T-helper 2 cell treated with Interferon-gamma antibody and Interleukin-4, amounts not matched to agents 100 ng/mL and 5 ng/mL, for 36 hours (primary cell): ENCODE results near the gene PLB1. TPM values are rescaled to one million over a fixed set of nuclear protein-coding genes. Genes with fewer than 3 reads are reported as not detected.

ENCODE experiments used
- intact Hi-C: fragments of 100-400 bp; cut with micrococcal nuclease; formaldehyde crosslinking; loops from one replicate; pipeline ENCODE4 v1.15.1; 2023
- total RNA-seq: library from RNA; stranded (reverse); gene quantifications from 2 replicates; pipeline ENCODE4 v1.2.3, GENCODE V29; 2022

Gene PLB1
- total RNA-seq: 2.0 TPM in 2 replicates

DNA sequence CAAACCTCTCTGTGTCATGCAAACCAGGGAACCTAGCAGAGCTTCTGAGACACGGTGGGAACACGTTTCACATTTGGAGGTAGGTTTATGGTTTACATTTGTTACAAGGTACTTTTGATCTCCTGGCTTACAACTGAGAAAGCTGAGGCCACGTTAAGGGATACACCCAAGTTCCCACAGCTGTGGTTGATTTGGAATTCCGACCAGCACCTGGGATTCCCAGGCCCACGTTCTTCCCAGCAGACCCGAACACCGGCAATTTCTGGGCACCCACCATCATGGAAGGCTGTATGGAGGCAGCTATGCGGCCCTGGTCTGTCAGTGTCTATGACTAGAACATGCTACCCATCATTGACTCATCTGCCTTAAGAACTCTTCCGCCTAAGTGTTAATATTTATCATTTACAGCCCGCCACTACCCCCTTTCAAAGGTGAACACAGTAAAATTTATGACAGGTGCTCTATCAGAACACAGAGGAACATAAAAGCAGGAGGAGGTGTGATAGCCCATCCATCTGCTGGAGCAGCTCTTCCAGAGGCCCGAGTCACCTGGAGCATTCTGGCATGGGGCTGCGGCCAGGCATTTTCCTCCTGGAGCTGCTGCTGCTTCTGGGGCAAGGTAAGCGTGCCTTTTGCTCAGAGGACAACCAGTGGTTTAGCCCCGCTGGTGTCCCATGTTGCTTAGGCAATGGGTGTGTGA, at the start of gene PLB1:
TSS of gene PLB1 (plus strand) at position 510 of the 700 bp plus-strand sequence. CDS start at position 565, 55 bp downstream.
- intact Hi-C loops: no loop called here

DNA sequence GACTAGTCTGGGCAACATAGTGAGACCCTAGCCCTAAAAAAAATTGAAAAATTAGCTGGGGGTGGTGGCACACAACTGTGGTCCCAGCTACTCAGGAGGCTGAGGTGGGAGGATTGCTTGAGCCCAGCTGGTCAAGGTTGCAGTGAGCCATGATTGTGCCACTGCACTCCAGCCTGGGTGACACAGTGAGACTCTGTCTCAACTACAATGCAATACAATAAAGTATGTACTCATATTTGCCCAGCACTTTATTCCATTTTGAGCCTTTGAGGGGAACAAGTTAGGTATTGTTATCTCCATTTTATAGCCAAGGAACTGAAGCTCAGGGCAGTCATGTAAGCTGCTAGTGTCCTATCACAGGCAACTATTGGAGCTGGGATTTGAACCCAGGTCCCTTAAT, 49.3 kb upstream of the PLB1 start:
- intact Hi-C loops: no loop called here

GRCh38 chr2:28447086-28447485, 48.8 kb upstream of the PLB1 start:
- intact Hi-C loops: no loop called here

DNA sequence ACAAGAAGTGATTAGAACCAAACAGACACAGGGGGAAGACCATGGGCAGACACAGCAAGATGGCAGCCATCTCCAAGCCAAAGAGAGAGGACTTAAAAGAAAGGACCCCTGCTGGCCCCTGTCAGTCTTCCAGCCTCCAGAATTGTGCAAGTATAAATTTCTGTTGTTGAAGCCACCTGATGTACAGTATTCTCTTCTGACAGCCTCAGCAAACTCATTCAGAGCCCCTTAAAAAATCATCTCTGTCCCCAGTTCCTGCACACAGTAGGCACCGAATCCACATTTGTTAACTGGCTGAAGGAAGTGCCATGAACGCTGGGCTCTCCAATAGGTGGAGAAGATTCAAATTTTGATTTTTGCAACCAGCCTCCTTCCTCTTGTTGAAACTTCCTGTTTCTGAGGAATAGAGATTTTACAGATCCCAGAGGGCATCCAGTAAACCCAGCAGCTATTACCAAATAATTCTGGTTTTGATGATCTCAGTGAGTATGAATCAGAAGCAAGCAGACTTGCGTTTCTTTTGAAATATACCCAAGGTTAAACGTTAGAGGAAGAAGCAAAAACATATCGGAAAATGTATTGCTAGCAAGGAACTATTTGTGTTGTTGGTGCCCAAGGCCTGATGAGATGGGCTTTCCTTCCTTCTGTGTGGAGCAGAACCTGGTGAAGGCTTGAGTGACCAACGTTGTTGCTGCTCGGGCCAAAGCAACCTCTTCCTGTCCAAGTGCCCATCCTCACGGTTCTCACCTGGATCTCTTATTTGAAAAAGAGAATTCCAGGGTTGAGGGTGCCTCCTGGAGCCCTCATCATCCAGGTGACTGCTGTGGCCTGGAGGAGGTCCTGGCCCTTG, 47.7 kb upstream of the PLB1 start:
- intact Hi-C loops: no loop called here

GRCh38 chr2:28448793-28449100, 47.1 kb upstream of the PLB1 start:
- intact Hi-C loops: no loop called here

DNA sequence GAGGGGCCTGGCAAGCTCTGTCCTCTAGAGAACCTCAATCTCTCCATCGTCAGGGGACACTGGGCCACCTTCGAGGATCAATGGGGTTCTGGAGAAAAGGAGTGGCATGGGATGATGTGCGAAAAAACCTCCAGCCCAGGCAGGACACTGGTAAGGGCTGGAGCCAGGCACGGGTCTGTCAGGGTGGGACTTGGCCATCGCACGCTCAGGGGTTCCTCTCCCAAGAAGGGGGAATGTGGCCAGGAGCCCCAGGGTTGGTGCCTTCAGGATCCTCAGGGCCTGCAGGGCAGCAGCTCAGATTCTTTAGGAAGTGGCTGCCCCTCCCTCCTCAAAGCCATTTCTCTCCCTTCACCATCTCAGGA, 46.8 kb upstream of the PLB1 start:
- intact Hi-C loops: no loop called here

GRCh38 chr2:28449488-28450395, 46.1 kb upstream of the PLB1 start:
- intact Hi-C loops: loop anchor here (1.0 to 10.0 kb wide), 2 partner anchors 39 to 295 kb away; no protein-coding TSS in a partner anchor

DNA sequence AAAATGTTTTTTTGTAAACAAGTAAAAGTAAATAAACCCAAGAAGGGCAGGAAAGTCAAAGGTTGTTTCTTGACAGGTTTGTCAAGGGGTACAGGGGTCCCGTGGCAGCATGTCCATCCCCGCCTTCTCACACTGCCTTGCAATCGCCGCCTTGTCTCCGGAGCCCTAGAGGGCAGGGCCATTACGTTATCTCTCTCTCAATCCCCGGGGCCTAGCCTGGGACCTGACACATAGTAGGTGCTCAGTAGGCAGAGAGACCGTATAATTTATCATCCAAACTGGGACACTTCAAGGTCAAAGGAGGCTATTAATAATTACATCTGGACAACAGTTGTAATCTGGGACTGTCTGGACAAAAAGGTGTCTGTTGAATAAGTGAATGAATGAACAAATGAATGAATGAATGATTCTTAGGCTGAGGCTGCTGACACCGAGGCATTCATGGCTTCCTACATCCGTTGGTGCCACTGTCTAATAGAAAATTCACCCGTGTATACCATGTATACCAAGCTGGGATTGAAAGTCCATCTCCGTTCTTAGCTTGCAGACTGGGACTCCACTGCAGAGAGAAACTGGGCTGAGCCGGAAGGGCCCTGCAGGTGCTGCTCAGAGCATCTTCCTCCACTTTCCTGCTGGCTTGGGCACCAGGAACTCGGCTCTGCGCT, 44.8 kb upstream of the PLB1 start:
- intact Hi-C loops: loop anchor here (1.0 to 10.0 kb wide), 2 partner anchors 41 to 296 kb away; no protein-coding TSS in a partner anchor

- intact Hi-C loops: loop anchor here (1.0 to 10.0 kb wide), 4 partner anchors 60 to 749 kb away; partner anchors contain the start of gene FOSL2
Observed at GRCh38 chr2:28451793-28452533, 43.9 kb upstream of the PLB1 start.

DNA sequence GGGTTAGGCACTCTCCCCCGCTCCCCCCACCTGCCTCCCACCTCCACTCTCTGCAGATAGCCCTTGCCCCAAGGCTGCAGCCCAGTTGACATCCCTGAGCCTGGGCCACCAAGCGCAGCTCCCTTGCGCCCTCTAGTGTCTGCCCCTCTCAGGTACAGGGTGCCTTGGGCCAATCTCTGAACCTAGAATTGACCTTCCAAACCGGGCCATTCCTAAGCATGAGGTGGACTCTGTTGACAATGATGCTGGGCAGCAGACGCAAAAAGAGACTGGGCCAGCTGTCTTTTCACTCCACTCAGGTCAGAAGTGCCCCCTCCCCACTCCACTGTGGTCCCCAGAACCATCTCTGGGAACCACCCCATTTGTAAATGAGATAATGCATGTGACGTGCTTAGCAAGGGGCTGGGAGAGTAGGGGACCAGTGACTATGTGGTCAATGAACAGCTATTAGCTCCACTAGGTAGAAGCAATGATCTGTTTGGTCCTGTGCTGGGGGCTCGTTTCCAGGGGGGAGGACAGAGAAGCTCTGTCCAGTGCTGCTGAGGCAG, 43.3 kb upstream of the PLB1 start:
- intact Hi-C loops: loop anchor here (1.0 to 10.0 kb wide), 4 partner anchors 60 to 749 kb away; partner anchors contain the start of gene FOSL2

DNA sequence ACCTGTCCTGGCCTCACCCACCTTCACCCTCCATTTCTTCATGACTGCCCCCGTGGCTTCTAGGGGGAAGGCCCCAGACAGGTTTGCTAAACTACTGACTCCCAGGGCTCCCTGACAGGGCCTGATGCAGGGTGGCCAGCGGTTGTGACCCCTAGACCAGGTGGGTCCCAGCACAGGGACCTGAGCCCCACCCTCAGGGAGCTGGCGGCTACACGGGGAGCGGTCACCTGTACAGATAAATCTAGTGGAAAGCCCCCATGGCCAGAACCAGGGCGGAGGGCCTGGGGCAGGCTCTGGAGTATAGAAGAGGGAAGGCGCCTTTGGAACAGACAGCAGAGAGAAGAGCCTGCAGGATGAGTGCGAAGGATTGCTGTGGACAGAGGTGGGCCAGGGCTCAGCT, 42.5 kb upstream of the PLB1 start:
- intact Hi-C loops: loop anchor here (10.0 kb wide), 1 partner anchor 299 kb away; no protein-coding TSS in a partner anchor

DNA sequence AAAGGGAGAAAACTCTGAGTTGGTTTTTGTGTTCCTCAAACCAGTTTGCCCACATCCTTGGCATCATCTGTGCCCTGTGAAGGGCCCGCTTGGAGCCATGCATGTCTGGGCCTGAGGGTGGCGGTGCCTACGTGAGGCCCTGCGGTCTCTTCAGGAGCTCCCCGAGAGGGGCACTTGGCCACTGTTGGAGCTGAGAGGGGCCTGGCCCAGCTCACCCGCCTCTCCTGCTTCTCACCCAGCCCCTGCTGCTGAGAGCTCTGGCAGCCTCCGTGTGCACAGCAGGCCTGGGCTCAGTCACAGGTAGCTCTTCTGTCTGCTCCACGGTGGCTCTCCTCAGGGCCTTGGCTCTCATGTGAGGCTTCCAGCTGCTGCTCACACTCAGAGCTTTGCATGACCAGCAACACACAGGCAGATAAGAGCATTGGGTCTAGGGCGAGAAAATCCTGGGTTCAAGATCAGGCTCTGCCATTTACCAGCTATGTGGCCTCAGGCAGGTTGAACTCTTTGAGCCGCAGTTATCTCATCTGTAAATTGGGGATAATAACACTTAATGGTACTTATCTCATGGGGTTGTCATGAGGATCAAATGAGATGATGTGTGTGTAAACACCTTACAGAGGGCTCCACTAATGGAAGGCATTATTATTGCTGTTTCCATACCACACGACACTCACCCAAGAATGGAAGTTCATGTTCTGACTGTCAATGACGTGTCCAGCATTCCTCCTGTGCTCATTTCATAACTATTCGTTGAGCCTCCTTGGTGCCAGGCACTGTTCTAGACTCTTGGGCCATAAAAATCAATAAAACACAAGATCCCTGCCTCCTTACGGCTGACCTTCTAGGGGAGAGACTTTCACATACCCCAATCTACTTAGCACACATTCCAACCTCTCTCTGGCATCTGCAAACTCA, 41.6 kb upstream of the PLB1 start:
- intact Hi-C loops: loop anchor here (10.0 kb wide), 1 partner anchor 299 kb away; no protein-coding TSS in a partner anchor

DNA sequence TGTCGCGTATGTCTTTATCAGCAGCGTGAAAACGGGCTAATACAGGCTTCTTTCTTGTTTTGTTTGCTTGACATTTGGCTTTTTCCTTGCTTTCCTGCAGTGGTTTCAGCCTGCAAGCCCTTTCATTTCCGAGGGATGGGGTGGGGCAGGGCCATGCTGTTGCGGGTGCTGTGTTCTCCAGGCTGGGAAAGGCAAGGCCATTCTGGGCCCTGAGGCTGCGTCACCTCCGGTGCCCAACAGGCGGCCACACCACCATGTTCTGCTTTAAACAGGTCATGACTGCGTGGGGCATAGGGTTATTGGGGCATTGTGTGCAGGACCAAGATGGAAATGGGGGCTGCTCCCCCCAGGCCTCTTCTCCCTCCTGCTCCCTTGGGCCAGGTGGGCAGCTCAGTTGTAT, 38.6 kb upstream of the PLB1 start:
- intact Hi-C loops: loop anchor here (10.0 kb wide), 1 partner anchor 302 kb away; no protein-coding TSS in a partner anchor

DNA sequence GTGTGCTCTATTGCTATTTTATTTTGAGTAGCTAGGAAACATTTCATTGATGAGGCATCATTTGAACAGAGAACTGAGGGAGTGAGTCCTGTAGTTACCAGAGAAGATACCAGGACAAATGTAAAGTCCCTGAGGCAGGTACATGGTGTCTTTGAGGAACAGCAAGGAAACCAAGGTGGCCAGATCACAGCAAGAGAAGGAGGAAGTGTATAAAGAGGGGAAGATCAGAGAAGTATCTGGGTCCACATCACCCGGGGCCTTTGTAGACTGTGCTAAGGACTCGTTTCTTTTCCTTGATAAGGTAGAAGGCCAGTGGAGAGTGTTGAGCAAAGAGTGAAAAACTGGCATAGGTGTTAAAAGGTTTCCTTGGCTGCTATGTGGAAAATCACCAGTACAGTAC, 34.8 kb upstream of the PLB1 start:
- intact Hi-C loops: loop anchor here (10.0 kb wide), 1 partner anchor 84 kb away; no protein-coding TSS in a partner anchor

DNA sequence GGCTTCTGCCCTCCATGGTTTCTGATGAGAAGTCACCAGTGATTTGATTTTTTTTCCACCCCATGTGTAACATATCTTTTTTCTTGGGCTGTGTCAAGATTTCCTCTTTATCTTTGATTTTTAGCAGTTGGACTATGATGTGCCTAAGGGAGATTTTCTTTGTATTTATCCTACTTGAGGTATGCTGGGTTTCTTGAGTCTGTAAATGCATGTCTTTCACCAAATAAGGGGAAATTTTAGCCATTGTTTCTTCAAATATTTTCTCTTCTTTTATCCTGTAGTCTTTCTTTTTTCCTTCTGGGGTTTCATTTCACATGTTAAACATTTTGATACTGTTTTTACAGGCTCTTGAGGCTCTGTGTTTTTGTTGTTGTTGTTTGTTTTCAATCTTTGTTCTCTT, 33.7 kb upstream of the PLB1 start:
- intact Hi-C loops: loop anchor here (10.0 kb wide), 1 partner anchor 83 kb away; no protein-coding TSS in a partner anchor

GRCh38 chr2:28463211-28463816, 32.5 kb upstream of the PLB1 start:
- intact Hi-C loops: loop anchor here (10.0 kb wide), 1 partner anchor 81 kb away; no protein-coding TSS in a partner anchor

- intact Hi-C loops: loop anchor here (10.0 kb wide), 1 partner anchor 81 kb away; no protein-coding TSS in a partner anchor
Observed at GRCh38 chr2:28463893-28464292, 32.0 kb upstream of the PLB1 start.
